Keratinocyte (primary cell): ENCODE measurements around the gene PTPRR.

ENCODE experiments used
- CTCF ChIP-seq, 3 experiments: IDR thresholded peaks in 1 of 3; conservative IDR thresholded peaks in 1 of 3; optimal IDR thresholded peaks in 1 of 3; 2 replicates in 2 of 3; 3 replicates in 1 of 3; pipeline versions ENCODE3 to v1.5.1; 2011; ENCODE audit warnings: low read length in 3 of 3, mild to moderate bottlenecking in 3 of 3, moderate library complexity in 2 of 3, control low read depth in 1 of 3, inconsistent platforms in 1 of 3; ENCODE audit not compliant: insufficient read depth in 2 of 3; ENCODE audit errors: extremely low read depth in 1 of 3
- EZH2 ChIP-seq: IDR thresholded peaks from one replicate; pipeline ENCODE4 v1.6.1; 2012; ENCODE audit warnings: inconsistent platforms, mild to moderate bottlenecking, low read length, moderate library complexity

DNA sequence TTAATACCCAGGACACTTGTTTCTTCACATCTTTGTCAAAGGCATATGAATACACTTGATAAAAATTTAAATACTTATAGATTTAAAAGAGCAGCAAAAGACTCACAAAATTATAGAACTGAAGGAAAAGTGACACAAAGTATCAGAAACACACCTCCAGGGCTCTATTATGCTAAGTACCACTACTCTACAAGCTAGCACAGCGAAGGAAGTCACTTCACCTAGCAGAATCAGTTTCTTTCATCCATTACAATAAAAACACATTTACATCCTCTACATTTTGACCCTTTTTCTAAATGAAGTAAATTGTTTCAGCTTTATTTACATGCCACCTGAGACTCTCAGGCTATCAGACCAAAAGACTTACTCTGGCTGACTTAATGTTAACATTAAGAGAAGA is 256.7 kb downstream of the PTPRR start:
- TF ChIP-seq CTCF (optimal IDR thresholded peaks at IDR 0.05 in 1 of 3, IDR thresholded peaks at IDR 0.05 in 1 of 3, conservative IDR thresholded peaks at IDR 0.05 in 1 of 3; ENCODE audit: extremely low read depth in 1 of 3, insufficient read depth in 2 of 3, low read length in 3 of 3) (no peak), EZH2 (no peak)
